Skeletal muscle tissue (tissue), 4 donors: Measurements from ENCODE around the gene DDR2. TPM values are rescaled to one million over a fixed set of nuclear protein-coding genes. Genes with fewer than 3 reads are reported as not detected.

Source experiments
- H3K27ac ChIP-seq: one replicate; pipeline ENCODE4 v1.7.0; 2013; ENCODE audit warnings: mild to moderate bottlenecking, low read depth, low read length, inconsistent platforms
- H3K27me3 ChIP-seq, 3 donors: one replicate each; pipeline ENCODE4 v1.7.0; 2013; ENCODE audit warnings: low read length in 3 of 3; ENCODE audit not compliant: control insufficient read depth in 3 of 3, insufficient read depth in 3 of 3
- H3K36me3 ChIP-seq, 3 donors: one replicate each; pipeline ENCODE4 v1.7.0; 2013; ENCODE audit warnings: low read length in 3 of 3; ENCODE audit not compliant: control insufficient read depth in 3 of 3, insufficient read depth in 3 of 3
- H3K4me1 ChIP-seq, 3 donors: one replicate each; pipeline ENCODE4 v1.7.0; 2013; ENCODE audit warnings: low read length in 3 of 3, mild to moderate bottlenecking in 3 of 3; ENCODE audit not compliant: control insufficient read depth in 3 of 3, insufficient read depth in 3 of 3
- H3K4me3 ChIP-seq, 3 donors: one replicate each; pipeline ENCODE4 v1.7.0; 2013; ENCODE audit warnings: low read length in 3 of 3
- H3K9ac ChIP-seq, 3 donors: one replicate each; pipeline ENCODE4 v1.7.0; 2013; ENCODE audit warnings: low read length in 3 of 3, mild to moderate bottlenecking in 3 of 3, moderate library complexity in 2 of 3, low read depth in 1 of 3
- H3K9me3 ChIP-seq, 3 donors: one replicate each; pipeline ENCODE4 v1.7.0; 2013; ENCODE audit warnings: low read length in 3 of 3; ENCODE audit not compliant: control insufficient read depth in 3 of 3
- total RNA-seq: library from RNA; depleted of rRNA; stranded (reverse); fragments of >200 nt; gene quantifications from one replicate; pipeline ENCODE4 v1.2.3, GENCODE V29; 2014
- donor health status: Osteomylitis.

Gene DDR2
- total RNA-seq, 1 donor from 2014 or later: 40.2 TPM

- H3K27ac ChIP-seq: no peak overlapping the region
- H3K4me1 ChIP-seq: peaks cover 12 to 19% (median 13%) of the 10 kb centered on the region in 3 donors
- no peaks in the 10 kb centered on the region for H3K27me3 ChIP-seq
- no peak overlapping the region for H3K9ac ChIP-seq
- no peaks in the 10 kb centered on the region for H3K36me3 ChIP-seq
- no peaks in the 10 kb centered on the region for H3K9me3 ChIP-seq
- no peak overlapping the region for H3K4me3 ChIP-seq
These were observed 47.0 kb downstream of the DDR2 start for GRCh38 chr1:162679298-162679697.

DNA sequence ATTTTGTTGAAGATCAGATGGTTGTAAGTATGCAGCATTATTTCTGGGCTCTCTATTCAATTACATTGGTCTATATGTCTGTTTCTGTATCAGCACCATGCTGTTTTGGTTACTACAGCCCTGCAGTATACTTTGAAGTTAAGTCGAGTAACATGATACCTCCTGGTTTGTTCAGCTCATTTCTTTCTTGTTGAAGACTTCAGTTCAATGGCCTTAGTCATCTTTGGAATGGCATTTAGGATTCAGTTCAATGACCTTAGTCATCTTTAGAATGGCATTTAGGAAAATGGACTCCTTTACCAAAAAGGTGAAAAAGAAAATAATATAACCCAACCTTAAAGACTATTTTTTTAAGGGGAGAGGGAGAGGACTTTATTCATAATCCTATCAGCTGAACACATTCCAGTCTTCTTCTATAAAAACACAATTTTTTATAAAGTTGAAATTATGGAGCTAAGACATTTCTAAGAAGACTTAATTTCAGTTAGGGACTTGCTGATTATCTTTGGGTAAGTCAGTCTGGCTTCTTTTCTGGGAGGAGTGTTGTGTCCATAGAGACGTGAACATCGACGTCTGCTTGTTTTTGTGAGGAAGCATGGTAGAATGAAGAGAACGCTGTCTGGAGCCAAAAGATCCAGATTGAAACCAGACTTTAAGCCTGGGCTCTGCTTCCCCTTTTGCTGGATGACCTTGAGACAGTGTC, 48.3 kb downstream of the DDR2 start:
- Histone ChIP-seq H3K9ac (no peak overlapping the region), H3K4me1 (peaks cover 12 to 19% (median 13%) of the 10 kb centered on the region in 3 donors), H3K36me3 (no peaks in the 10 kb centered on the region), H3K27ac (no peak overlapping the region), H3K4me3 (no peak overlapping the region), H3K9me3 (no peaks in the 10 kb centered on the region), H3K27me3 (no peaks in the 10 kb centered on the region)

DNA sequence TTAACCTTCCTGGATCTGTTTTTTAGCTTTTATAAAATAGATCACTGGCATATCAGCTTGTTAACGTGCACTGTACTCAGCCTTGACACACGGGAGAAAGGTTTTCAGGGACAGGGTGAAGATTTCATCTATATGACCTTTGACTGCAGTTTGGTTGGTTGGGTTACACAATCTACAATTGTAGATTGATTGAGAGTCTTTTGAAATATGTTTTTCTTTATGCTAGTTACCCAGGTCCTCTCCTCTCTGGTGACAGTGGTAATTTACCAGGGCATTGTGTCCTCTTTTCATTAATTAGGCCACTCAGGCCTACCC, 48.8 kb downstream of the DDR2 start:
- Histone ChIP-seq H3K9ac (no peak overlapping the region), H3K36me3 (no peaks in the 10 kb centered on the region), H3K4me3 (no peak overlapping the region), H3K4me1 (peaks cover 12 to 16% (median 13%) of the 10 kb centered on the region in 3 donors), H3K27ac (no peak overlapping the region), H3K9me3 (no peaks in the 10 kb centered on the region), H3K27me3 (no peaks in the 10 kb centered on the region)

GRCh38 chr1:162682013-162682419, 49.8 kb downstream of the DDR2 start:
- Histone ChIP-seq H3K4me1 (peaks cover 13 to 15% (median 15%) of the 10 kb centered on the region in 3 donors), H3K9ac (no peak overlapping the region), H3K9me3 (no peaks in the 10 kb centered on the region), H3K27me3 (no peaks in the 10 kb centered on the region), H3K36me3 (no peaks in the 10 kb centered on the region), H3K4me3 (no peak overlapping the region), H3K27ac (no peak overlapping the region)

DNA sequence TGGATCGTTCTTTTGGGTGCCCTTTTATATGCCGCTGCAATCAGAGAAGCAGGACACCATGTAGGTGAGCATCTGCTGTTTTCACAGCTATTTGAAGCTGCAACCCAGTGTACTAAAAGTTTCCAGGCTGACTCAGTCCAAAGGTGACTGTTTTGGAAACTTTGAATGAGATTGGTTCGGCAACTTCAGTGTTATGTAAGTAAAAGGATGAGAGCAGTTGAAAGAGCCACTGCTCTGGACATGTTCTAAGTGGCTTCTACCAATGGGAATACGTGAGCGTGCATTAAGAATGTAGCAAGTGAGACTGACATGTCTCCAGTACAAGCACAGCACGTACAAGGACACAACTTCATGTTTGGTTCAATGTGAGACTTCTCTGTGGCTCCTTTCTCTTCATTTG, 55.6 kb downstream of the DDR2 start:
- Histone ChIP-seq H3K36me3 (no peaks in the 10 kb centered on the region), H3K27me3 (no peaks in the 10 kb centered on the region), H3K9me3 (no peaks in the 10 kb centered on the region), H3K9ac (peak overlapping the region in 1 of 3 donors; percentile 54), H3K4me3 (peak overlapping the region in 2 of 3 donors; percentile 4 to 31), H3K27ac (peak overlapping the region; percentile 45), H3K4me1 (peaks cover 29 to 42% (median 33%) of the 10 kb centered on the region in 3 donors)

DNA sequence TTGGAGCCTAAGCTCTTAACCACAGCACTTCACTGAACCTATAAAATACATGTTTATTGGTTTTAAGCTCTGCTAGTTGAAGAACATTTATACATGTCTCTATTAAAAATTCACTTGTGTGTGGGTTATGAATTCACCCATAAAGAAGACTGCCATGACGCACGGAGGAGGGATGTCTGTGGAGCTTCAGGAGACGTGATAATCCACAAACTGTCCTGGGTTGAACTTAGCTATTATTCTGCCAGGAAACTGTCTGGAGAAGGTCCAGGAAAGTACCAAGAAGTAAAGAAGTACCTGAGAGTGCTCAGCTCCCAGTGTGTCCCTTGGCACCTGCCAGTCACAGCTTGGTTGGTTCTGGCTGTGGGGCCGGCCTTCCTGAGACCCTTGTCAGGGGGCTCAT, 56.3 kb downstream of the DDR2 start:
- Histone ChIP-seq H3K36me3 (no peaks in the 10 kb centered on the region), H3K27me3 (no peaks in the 10 kb centered on the region), H3K9me3 (no peaks in the 10 kb centered on the region), H3K4me3 (peak overlapping the region in 1 of 3 donors; percentile 10), H3K4me1 (peaks cover 29 to 42% (median 33%) of the 10 kb centered on the region in 3 donors), H3K9ac (no peak overlapping the region), H3K27ac (peak overlapping the region; percentile 45)

- Histone ChIP-seq H3K27me3 (no peaks in the 10 kb centered on the region), H3K27ac (peak overlapping the region; percentile 45), H3K4me1 (peaks cover 29 to 42% (median 33%) of the 10 kb centered on the region in 3 donors), H3K36me3 (no peaks in the 10 kb centered on the region), H3K9ac (no peak overlapping the region), H3K4me3 (peak overlapping the region in 1 of 3 donors; percentile 10), H3K9me3 (no peaks in the 10 kb centered on the region)
These were observed 56.7 kb downstream of the DDR2 start for GRCh38 chr1:162688931-162689330.

DNA sequence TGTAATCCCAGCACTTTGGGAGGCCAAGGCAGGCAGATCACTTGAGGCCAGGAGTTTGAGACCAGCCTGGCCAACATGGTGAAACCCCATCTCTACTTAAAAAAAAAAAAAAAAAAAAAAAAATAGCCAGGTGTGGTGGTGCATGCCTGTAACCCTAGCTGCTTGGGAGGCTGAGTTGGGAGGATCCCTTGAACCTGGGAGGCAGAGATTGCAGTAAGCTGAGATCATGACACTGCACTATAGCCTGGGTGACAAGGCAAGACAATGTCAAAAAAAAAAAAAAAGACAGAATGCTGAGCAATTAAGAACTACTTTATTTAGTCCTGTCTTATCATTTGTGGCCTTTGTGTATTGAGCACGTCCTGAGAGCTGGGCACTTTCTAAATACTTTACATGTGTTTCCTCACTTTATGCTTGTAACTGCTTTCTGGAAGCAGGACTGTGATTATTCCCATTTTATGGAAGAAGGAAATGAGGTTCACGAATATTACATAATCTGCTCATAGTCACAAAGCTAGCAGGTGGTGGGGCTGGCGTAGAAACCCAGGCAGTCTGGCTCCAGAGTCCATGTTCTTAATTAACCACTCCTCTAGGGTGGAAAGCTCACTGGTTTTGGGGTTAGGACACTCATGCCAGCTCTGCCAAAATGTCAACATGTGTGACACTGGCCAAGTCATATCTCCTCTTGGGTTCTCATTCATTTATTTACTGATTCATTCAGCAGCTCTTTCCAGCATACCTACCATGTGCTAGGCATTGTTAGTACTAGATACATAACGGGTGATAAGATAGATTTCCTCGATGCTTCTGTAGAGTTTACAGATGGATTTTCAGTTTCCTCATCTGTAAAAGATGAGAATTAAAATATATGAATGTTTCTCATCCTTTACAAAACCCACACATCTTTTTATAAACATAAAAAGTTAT, 57.7 kb downstream of the DDR2 start:
- peak overlapping the region; percentile 45 for H3K27ac ChIP-seq
- no peak overlapping the region for H3K9ac ChIP-seq
- H3K4me1 ChIP-seq: peaks cover 29 to 45% (median 33%) of the 10 kb centered on the region in 3 donors
- H3K27me3 ChIP-seq: no peaks in the 10 kb centered on the region
- no peak overlapping the region for H3K4me3 ChIP-seq
- H3K9me3 ChIP-seq: no peaks in the 10 kb centered on the region
- H3K36me3 ChIP-seq: no peaks in the 10 kb centered on the region

DNA sequence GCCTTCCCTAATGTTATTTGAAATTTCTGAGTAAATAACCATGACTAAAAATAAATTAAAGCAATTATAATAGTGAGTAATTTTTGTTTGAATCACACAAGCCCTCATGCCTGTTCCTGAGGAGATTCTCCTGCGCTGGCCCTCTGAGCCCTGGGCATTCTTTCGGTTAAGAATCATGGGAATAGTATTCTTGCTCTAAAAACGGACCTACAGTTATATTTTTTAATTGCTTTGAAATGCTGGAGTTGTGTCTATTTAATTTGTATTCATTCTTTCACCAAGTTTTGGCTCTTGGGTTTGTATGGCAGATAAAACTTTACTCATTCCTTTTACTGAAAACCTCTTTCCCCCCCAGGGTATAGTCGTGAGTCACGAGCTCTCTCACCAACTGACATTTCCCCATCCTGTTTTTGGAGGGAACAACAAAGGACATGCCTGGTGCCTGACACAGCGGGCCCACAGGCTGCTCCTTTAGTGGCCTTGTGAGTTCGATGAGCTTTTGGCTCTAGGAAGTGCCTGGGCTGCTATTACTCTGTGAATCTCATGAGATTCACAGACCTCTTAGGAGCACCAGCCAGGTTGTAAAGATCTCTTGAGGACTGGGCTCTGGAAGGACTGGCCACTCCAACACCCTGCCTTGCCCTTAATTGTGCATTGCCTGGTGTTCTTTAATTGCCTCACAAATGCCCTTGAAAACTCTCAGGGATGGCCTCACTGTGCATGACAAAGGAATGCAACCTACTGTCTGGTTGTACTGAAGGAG, 58.6 kb downstream of the DDR2 start:
- H3K9me3 ChIP-seq: no peaks in the 10 kb centered on the region
- no peaks in the 10 kb centered on the region for H3K27me3 ChIP-seq
- H3K4me1 ChIP-seq: peaks cover 35 to 52% (median 36%) of the 10 kb centered on the region in 3 donors
- H3K9ac ChIP-seq: peak overlapping the region in 1 of 3 donors; percentile 4
- peak overlapping the region; percentile 45 for H3K27ac ChIP-seq
- H3K36me3 ChIP-seq: no peaks in the 10 kb centered on the region
- no peak overlapping the region for H3K4me3 ChIP-seq
